G401.6 (cell line): ENCODE results near the gene CPPED1.

ENCODE experiments used
- FAIRE-seq: peaks from 2 replicates; lab custom pipeline; 2012; peaks lifted over from hg19 to GRCh38; lab: Jason Lieb, UNC

The CPPED1 gene

DNA sequence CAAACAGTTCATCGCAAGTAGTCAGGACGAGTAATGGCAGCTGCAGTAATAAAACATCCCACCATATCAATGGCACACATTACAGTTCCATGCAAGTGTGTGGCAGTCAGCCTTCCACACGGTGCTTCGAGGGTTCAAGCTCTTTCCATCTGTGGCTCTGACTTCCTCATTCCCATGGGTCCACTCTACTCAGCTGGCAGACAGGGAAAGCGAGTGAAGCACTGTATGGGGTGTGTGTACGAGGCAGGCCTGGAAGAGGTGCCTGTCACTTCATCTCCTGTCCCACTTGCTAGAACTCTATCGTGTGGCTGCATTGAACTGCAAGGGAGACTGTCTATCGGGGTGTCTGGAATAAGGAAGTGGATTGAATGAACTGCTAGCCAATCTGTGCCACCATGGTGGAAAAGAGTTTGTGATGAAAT, 160.6 kb downstream of the CPPED1 start:
- FAIRE-seq = no peak

DNA sequence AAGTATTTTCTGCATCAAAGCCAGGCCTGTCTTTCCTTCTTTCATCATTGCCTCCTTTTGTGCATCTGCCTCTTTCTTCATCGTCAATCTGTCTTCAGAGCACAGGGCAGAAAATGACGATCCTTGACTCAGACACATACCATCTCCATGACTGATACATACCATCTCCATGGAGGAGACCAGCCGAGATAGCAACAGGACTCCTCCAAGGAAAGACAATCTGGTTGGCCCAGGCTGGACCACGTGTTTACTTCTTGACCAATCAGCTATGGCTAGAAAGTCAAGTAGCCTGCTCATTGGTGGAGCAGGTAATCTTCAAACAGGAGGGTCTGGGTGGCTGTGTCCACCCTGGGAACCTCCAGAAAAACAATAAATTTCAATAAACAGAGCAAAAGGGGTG, 164.6 kb downstream of the CPPED1 start:
- no peak for FAIRE-seq

DNA sequence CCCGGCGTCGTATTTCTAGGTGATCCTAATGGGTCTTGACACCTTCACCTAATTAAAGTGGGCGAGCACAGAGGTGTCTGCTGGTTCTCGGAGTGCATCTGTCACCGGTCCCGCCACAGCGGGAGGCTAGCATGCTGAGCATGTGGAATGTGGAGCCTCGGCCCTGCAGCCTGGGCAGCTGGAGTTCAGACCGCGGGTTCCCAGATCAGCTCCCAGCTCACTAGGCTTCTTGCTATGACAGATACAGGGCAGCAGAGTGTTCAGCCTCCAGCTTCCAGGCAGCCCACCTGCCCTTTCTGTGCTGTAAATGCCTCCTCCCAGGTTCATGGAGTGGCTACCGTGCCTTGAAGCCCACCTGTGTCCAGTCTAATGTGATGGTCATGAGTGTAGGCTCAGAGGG, 166.7 kb downstream of the CPPED1 start:
- FAIRE-seq = no peak

DNA sequence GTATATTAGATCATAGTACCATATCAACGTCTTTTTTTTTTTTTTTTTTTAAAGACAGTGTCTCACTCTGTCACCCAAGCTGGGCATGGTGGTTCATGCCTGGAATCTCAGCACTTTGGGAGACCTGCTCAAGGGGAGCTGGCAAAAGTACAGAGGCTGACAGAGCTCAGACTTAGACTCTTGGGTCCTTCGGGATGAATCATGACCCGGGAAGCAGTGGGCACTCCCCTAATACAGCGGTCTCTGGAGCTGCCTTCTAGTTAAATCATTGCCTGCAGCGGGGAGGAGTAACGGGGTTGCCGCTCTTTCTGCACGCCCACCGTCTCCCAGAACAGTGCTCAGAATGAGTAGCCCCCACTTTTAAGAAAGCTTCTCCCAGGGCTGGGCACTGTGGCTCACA, 174.4 kb downstream of the CPPED1 start:
- FAIRE-seq = no peak

DNA sequence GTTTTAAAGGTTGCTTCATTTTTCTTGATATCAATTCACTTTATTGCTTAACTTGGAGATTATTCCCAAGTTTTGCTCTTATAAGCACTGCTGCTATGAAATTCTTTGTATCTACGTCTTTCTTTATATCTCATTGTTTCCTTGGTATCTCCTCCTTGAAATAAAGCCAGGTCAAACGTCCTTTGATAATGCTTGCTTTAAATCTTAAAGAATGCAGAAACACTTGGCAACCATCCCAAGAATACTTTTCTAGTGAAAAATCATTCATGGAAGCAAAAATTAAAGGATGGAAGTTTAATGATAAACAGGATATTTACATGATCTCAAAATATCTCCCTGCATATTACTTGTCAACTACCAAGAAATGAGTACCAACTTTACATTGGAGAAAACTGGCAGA, 175.2 kb downstream of the CPPED1 start:
- FAIRE-seq = no peak

DNA sequence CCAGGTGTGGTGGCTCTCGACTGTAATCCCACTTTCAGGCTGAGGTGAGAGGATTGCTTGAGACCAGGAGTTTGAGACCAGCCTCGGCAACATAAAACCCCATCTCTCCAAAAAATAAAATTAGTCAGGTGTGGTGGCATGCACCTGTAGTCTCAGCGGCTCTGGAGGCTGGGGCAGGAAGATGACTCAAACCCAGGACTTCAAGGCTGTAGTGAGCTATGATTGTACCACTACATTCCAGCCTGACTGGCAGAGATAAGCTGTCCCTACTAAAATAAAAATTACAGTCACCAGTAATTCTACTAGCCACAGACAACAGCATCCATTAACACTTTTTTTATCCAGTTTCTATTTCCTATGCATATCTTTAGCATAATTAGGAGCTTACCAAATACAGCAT, 176.3 kb downstream of the CPPED1 start:
- FAIRE-seq = no peak

DNA sequence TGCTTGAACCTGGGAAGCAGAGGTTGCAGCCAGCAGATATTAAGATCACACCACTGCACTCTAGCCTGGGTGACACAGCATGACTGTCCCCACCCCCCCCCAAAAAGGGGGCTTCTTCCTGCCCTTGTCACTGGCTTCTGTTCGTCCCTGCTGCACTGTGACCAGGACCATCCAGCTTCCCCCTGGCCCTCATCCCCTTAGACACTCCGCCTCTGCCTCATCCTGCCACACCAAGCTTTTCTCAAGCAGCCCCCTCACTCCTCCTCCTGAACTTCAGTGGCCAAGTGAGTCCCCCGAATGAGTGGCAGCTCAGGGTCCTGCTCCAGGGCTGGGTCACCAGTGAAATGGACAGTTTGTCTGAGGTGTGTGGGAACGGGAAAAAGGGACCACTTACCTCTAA, 177.3 kb downstream of the CPPED1 start:
- no peak for FAIRE-seq

DNA sequence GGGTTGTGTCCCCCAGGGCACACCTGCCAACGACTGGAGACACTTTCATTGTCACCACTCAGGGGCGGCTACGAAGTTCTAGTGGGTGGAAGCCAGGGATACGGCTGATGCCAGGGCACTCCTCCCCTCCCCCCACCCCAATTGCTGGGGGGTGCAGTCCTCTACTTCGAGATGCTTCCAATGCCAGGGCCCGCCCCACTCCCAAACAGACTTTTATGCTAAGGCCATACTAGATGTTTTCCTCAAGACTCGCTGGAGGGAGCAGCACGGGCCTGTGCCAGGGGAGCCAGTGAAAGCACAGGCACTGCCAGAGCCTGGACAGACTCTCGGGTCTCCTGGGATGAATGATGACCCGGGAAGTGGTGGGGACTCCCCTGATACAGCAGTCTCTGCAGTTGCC, 178.0 kb downstream of the CPPED1 start:
- no peak for FAIRE-seq

DNA sequence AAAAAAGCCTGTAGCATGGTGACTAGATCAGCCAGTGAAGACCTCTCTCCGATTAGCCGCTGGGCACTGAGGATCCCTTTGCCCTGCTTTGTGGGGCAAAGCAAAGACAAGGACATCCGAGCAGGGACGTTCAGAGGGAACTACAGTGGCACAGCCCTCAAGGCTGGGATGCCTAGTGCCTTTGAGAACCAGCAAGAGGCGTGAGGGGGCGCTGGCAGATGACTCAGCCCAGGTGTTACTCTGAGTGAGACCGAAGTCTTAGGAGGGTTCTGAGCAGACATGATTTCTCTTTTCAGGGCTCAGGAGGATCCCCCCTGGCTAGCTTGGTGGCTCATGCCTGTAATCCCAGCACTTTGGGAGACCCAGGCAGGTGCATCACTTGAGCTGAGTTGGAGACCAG, 178.6 kb downstream of the CPPED1 start:
- no peak for FAIRE-seq

DNA sequence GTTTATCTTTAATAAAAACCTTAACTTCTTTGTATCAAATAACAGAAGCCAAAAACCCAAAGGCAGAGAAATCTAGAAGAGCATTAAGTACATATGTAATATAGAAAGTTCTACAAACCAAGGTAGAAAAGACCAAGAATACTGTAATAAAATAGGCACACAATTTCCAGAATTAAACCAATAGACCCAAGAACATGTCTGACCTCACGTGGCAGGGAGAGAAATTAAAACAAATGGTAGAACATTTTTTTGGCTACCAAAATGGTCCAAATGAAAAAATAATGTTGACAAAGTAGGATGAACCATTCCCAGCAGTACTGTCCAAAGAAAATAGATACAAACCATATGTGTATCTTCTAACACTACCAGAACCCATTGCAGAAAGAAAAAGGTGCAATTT, 183.5 kb downstream of the CPPED1 start:
- no peak for FAIRE-seq

DNA sequence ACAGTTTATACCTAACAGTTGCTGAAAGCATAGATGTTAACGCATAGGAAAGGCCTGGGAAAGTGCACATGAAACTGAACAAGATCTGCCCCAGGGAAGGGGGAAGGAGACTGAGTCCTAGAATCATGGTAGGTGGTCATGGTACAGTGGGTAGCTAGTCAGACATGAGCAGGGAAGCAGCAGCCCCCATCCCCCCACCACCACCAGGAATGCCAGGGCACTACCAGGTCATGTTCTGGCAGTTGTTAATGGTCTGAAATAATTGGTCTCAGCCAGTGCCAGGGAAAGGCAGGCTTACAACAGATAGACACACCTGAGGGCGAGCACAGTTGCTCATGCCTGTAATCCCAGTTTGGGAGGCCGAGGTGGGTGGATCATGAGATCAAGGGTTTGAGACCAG, 185.2 kb downstream of the CPPED1 start:
- no peak for FAIRE-seq

DNA sequence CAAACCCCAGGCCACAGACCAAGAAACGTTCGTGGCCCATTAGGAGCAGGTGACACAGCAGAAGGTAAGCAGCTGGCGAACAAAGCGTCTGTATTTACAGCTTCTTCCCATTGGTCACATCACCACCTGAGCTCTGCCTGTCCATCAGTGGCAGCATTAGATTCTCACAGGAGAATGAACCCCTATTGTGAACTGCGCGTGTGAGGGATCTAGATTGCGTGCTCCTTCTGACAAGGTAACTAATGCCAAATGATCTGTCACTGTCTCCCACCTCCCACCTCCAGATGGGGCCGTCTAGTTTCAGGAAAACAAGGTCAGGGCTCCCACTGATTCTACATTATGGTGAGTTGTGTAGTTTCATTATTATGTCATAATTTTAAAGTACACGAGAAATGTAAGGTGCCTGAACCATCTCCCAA, 186.3 kb downstream of the CPPED1 start:
- FAIRE-seq = no peak

DNA sequence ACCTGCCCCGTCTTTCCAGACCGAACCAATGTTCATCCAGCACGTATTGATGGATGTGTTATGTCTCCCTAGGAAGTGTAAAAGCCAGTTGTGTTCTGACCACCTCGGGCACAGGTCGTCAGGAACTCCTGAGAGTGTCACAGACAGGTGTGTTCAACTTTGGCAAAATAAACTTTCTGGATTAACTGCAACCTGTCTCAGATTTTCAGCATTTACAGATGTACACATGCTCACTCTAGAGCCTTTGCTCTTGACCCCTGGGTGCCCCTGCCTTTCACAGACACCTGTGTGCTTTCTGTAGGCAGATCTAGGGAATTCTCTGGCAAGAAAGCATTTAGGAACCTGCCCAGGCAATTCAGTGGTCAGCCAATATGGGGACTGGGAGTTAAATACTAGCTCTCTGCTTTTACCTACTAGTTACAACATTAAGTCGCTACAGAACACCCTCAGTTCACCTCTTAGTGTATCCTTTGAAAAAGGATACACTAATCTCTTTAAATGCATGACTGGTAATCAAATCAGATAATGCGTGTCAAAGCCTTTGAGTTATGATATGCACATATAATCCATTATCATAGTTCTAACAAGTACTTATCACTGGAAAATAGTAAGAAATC, 188.9 kb downstream of the CPPED1 start:
- FAIRE-seq = no peak

DNA sequence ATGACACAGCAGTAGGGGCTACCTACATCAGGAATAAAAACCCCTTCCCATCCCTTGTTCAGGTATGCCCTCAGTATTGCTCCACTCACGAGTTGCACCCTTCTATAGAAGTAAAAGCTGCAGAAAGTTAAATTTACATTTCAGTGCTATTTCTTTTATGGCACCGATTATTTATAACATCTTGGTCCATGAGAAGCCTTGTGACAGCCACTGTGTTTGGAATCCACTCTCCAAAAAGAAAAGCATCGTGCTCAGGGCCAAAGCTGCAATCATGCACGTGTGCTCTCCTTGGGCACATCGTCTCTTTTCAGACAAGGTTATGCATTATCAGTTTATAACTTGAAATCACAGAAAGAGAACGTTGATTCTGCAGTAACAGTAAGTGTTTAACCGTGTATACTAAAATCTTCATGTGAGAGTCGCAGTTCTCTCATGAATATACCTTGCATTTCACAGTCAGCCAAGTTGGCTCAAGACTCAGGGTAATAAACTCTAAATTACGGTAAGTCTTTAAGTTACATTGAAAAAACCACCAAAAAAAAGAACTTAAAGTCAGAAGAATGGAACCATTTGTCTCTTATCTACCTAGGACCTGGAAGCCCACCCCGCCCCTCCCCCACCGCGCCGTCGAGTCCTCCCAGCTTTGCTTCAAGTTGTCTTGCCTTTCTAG, 189.6 kb downstream of the CPPED1 start:
- no peak for FAIRE-seq

DNA sequence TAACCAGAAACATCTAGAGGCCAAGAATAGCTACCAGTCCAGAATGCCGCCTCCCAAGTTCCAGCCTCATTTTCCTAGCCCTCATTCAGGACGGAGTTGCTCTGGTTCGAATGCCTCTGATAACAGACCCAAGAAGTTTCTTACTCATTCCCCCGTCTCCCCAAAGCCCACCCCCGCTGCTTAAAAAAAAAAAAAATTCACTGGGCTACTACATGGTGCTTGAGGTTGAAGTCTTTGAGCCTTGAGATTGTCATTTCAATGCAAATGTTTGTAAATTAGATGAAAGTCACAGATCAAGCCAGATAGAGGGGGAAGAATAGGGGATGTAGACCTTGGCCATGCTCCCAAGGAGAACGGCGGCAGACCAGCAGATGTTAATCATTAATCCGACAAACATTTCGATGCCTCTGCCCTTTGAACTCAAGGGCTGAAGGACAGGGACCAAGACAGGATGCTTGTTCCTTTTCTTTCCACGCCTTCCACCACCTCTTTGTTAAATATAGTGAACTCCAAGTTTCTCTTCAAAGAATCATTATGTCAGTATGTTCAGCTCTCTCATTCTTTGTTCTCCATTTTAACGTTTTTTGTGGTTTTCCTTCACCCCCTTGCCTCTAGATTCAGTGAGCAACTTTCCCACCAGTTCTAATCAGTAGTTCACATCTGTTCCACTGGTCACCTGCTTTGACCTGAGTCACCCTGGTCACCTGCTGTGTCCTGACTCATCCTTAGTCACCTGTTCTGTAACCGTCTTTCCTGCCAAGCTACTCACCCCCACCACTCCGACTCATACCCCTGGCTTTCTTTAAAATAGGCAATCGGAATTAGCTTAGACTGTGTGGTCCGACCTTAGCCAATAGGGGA, 190.3 kb downstream of the CPPED1 start:
- no peak for FAIRE-seq

DNA sequence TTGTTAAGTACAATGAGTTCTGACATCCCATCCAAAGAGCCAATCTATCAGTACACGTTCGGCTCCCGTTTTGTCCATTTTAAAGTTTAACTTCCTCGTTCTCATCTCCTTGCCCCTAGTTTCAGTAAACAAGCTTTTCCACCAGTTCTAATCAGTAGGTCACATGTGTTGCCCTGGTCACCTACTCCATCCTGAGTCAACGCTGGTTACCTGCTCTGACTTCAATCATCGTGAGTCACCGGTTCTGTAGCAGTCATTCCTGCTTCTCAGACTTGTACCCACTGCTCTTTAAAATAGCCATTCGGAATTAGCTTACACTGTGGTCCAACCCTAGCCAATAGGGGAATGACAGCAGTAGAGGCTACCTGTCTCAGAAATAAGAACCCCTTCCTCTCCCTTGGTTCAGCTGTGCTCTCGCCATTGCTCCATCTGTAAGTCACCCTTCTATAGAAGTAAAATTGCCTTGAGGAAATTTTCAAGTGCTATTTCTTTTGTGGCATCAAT, 191.0 kb downstream of the CPPED1 start:
- FAIRE-seq = no peak

DNA sequence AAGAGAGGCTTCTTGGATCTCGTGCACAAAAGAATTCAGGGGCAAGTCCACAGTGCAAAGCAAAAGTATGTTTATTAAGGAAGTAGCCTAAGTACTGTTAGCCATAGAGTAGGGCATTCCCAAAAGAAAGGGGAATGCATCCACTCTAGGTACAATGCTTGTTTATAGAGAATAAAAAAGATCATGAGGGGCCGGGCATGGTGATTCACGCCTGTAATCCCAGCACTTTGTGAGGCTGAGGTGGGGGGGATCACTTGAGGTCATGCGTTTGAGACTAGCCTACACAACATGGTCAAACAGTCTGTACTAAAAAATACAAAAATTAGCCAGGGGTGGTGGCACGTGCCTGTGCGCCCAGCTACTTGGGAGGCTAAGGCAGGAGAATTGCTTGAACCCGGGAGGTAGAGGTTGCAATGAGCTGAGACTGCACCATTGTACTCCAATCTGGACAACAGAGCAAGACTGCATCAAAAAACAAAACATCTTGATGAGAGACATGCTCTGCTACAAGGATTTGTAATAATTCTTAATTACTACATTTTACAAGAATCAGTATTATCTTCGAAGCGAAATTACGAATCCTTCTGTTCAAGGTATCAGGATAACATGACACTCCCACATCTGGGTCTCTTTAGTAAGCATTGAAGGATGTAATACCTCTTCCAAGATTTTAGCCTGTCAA, 191.6 kb downstream of the CPPED1 start:
- FAIRE-seq = no peak

DNA sequence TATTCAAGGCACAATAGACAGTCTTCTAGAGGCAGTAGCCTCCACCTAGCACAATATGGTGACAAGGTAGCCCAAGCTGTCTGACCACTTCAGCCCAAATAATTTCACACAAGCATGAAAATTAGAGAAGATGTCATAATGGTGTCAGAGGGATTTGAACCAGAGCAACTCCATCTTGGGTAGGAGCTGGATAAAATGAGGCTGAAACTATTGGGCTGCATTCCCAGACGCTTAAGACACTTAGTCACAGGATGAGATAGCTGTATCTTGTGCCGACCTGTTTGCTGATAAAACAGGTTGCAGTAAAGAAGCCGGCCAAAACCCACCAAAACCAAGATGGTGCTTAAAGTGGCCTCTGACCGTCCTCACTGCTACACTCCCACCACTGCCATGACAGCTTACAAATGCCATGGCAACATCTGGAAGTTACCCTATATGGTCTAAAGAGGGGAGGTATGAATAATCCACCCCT, 192.6 kb downstream of the CPPED1 start:
- no peak for FAIRE-seq

DNA sequence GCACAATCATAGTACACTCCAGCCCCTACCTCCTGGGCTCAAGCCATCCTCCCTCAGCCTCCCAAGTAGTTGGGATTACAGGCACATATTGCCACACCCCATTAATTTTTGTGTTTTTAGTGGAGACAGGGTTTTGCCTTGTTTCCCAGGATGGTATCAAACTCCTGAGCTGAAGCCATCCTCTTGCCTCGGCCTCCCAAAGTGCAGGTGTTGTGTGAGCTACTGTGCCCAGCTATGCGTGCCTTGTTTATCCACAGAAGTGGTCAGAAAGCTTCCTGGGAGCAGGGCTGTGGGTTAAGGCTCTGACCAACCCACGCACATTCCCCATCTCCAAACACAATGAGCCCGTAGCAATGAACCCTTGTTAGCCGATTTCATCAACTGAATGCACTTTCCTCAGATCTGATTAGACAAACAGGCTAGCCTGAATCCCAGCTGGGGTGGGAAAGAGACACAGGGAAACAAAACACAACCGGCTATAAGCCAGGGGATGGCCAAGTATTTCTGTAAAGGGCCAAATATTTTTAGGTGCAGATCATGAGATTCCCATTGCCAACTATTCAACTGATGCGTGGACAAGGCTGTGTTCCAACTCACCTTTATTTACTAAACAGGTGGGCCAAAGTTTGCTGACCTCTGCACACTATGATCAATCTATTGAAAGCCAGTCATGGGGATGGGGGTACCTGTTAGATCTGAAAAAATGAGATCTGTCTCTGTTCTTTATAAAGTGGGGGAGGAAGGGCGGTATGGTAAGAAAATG, 193.6 kb downstream of the CPPED1 start:
- no peak for FAIRE-seq
